Fibroblast of skin of abdomen (primary cell): ENCODE data around the gene ILK.

Source experiments
- DNase-seq: peaks from one replicate; pipeline ENCODE4 v3.0.0-alpha.2; 2013

ILK gene

GRCh38 chr11:6607190-6607795 is 3.7 kb downstream of the ILK start:
- DNase-seq = peak; percentile 57

- peak; percentile 60 for DNase-seq
Measured at GRCh38 chr11:6608011-6608410, 4.4 kb downstream of the ILK start.

- DNase-seq = no peak
Measured at GRCh38 chr11:6608726-6609501, 5.3 kb downstream of the ILK start.

- DNase-seq = no peak
Measured at GRCh38 chr11:6609502-6610015, 6.0 kb downstream of the ILK start.

GRCh38 chr11:6610591-6610990 is 7.0 kb downstream of the ILK start:
- DNase-seq = no peak

GRCh38 chr11:6611092-6611962 is 7.8 kb downstream of the ILK start:
- DNase-seq = peak; percentile 5

- DNase-seq = no peak
Measured at GRCh38 chr11:6611963-6612212, 8.3 kb downstream of the ILK start.

GRCh38 chr11:6612213-6613041 is 8.9 kb downstream of the ILK start, which contains the start of gene TAF10:
TAF10 (minus strand) TSS chr11:6612216; CDS start chr11:6612189, 27 bp downstream.
- peak; percentile 97 for DNase-seq

- no peak for DNase-seq
Measured at GRCh38 chr11:6613496-6613895, 9.9 kb downstream of the ILK start.

- no peak for DNase-seq
Measured at GRCh38 chr11:6614446-6614845, 10.9 kb downstream of the ILK start.

- DNase-seq = no peak
Measured at GRCh38 chr11:6615046-6615445, 11.5 kb downstream of the ILK start.

- peak; percentile 24 for DNase-seq
Measured at GRCh38 chr11:6615882-6616585, 12.5 kb downstream of the ILK start.

GRCh38 chr11:6616596-6617250 is 13.1 kb downstream of the ILK start:
- no peak for DNase-seq

GRCh38 chr11:6617315-6617781 is 13.8 kb downstream of the ILK start:
- DNase-seq = no peak

- DNase-seq = peak; percentile 62
Measured at GRCh38 chr11:6618117-6619003, 14.8 kb downstream of the ILK start.

GRCh38 chr11:6619004-6619745 is 15.6 kb downstream of the ILK start, which contains the start of gene TPP1:
TPP1 (minus strand) TSS chr11:6619422; CDS start chr11:6619400, 22 bp downstream.
- DNase-seq = peak; percentile 94

- DNase-seq = no peak
Measured at GRCh38 chr11:6620636-6621035, 17.1 kb downstream of the ILK start.

GRCh38 chr11:6621711-6622211 is 18.2 kb downstream of the ILK start:
- DNase-seq = no peak
